Endothelial cell of umbilical vein (primary cell): ENCODE results near the gene METTL18. TPM values are rescaled to one million over a fixed set of nuclear protein-coding genes. Genes with fewer than 3 reads are reported as not detected.

Source experiments
- BruUV-seq: library from RNA; stranded (reverse); fragments of 400-500 nt; replicated peaks from 2 replicates; lab custom pipeline; 2021; lab: Mats Ljungman, UMichigan
- CTCF ChIA-PET: fragments of 300-600, 350-600 bp; sonication (Branson Sonifier 250); formaldehyde crosslinking; loops from one replicate; lab custom pipeline; 2021; ENCODE audit warnings: antibody characterized with exemption, inconsistent platforms; lab: Charles Lee
- POLR2A ChIA-PET: fragments of 300-600, 350-600 bp; sonication (Branson Sonifier 250); formaldehyde crosslinking; loops from one replicate; lab custom pipeline; 2021; ENCODE audit warnings: antibody characterized with exemption, inconsistent platforms; lab: Charles Lee
- DNase-seq: peaks from one replicate; pipeline ENCODE4 v3.0.0-alpha.2; 2011; ENCODE audit warnings: low read depth, low spot score
- FAIRE-seq: peaks from 2 replicates; lab custom pipeline; 2011; peaks lifted over from hg19 to GRCh38; lab: Jason Lieb, UNC
- H2AFZ ChIP-seq: 2 replicates; pipeline ENCODE4 v1.6.0; 2012; ENCODE audit warnings: low read depth, low read length, control low read depth, inconsistent platforms
- H3K27ac ChIP-seq: 2 replicates; pipeline ENCODE4 v1.5.1; 2011; ENCODE audit warnings: low read depth, mild to moderate bottlenecking, control low read depth, low read length, moderate library complexity; ENCODE audit not compliant: insufficient read depth
- H3K27me3 ChIP-seq, 2 experiments: 2 replicates each; pipeline versions ENCODE4 v1.6.0 to v1.6.1; 2011; ENCODE audit warnings: low read length in 2 of 2, mixed read lengths in 1 of 2; ENCODE audit not compliant: control insufficient read depth in 2 of 2, insufficient read depth in 2 of 2
- H3K36me3 ChIP-seq, 2 experiments: 2 replicates in 1 of 2; 3 replicates in 1 of 2; pipeline ENCODE4 v1.5.1; 2011; ENCODE audit warnings: low read length in 2 of 2, mild to moderate bottlenecking in 1 of 2, moderate library complexity in 1 of 2; ENCODE audit not compliant: control insufficient read depth in 2 of 2, insufficient read depth in 2 of 2; ENCODE audit errors: extremely low read depth in 1 of 2
- H3K4me1 ChIP-seq: 3 replicates; pipeline ENCODE4 v1.5.1; 2011; ENCODE audit warnings: mild to moderate bottlenecking, low read length; ENCODE audit not compliant: control insufficient read depth, insufficient read depth; ENCODE audit errors: extremely low read depth
- H3K4me2 ChIP-seq: 2 replicates; pipeline ENCODE4 v1.6.1; 2011; ENCODE audit warnings: low read length, control low read depth, mixed read lengths; ENCODE audit not compliant: insufficient read depth
- H3K4me3 ChIP-seq, 3 experiments: fragments of 200-600 bp in 1 of 3; sonication (generic), shearing (Covaris generic) in 1 of 3; replicated peaks in 1 of 3; 2 replicates each; pipeline ENCODE4 v1.5.1; 2011 to 2016; ENCODE audit warnings: control low read depth in 3 of 3, low read length in 3 of 3, mild to moderate bottlenecking in 2 of 3, inconsistent platforms in 1 of 3, low read depth in 1 of 3, moderate library complexity in 1 of 3; ENCODE audit not compliant: insufficient read depth in 1 of 3
- H3K79me2 ChIP-seq: 2 replicates; pipeline ENCODE4 v1.6.0; 2012; ENCODE audit warnings: low read length, inconsistent platforms; ENCODE audit not compliant: control insufficient read depth, insufficient read depth
- H3K9ac ChIP-seq: replicated peaks from 2 replicates; pipeline ENCODE3; 2011; ENCODE audit warnings: low read length, control low read depth; ENCODE audit not compliant: insufficient read depth; ENCODE audit errors: extremely low read depth
- H3K9me1 ChIP-seq: replicated peaks from 3 replicates; pipeline ENCODE4 v1.6.0; 2011; ENCODE audit warnings: mild to moderate bottlenecking, low read length; ENCODE audit not compliant: control insufficient read depth, insufficient read depth; ENCODE audit errors: extremely low read depth
- H3K9me3 ChIP-seq: replicated peaks from 2 replicates; pipeline ENCODE4 v1.5.1; 2012; ENCODE audit warnings: low read length, inconsistent platforms; ENCODE audit not compliant: control insufficient read depth, insufficient read depth
- H4K20me1 ChIP-seq: replicated peaks from 2 replicates; pipeline ENCODE3; 2011; ENCODE audit warnings: mild to moderate bottlenecking, low read length; ENCODE audit not compliant: control insufficient read depth, insufficient read depth; ENCODE audit errors: extremely low read depth
- CTCF ChIP-seq, 2 donors: IDR thresholded peaks; 1 replicate in 1 of 2; 2 replicates in 1 of 2; pipeline ENCODE4 v1.5.1; 2011; ENCODE audit warnings: low read length in 2 of 2, mild to moderate bottlenecking in 2 of 2, moderate library complexity in 2 of 2, control low read depth in 1 of 2, inconsistent platforms in 1 of 2, low read depth in 1 of 2; ENCODE audit not compliant: insufficient read depth in 1 of 2; ENCODE audit errors: extremely low read depth in 1 of 2
- EZH2 ChIP-seq: IDR thresholded peaks from 2 replicates; pipeline ENCODE4 v1.6.1; 2012; ENCODE audit warnings: borderline replicate concordance, low read depth, mild to moderate bottlenecking, moderate library complexity, low read length, inconsistent platforms; ENCODE audit not compliant: severe bottlenecking
- FOS ChIP-seq: IDR thresholded peaks from 2 replicates; pipeline ENCODE4 v1.6.1; 2011; ENCODE audit warnings: mild to moderate bottlenecking, low read length, moderate library complexity, borderline replicate concordance; ENCODE audit not compliant: insufficient read depth
- GATA2 ChIP-seq: IDR thresholded peaks from 2 replicates; pipeline ENCODE4 v1.7.0; 2011; ENCODE audit warnings: low read depth, mild to moderate bottlenecking, moderate library complexity, mixed read lengths, low read length; ENCODE audit not compliant: insufficient read length, insufficient read depth
- JUN ChIP-seq: IDR thresholded peaks from 2 replicates; pipeline ENCODE4 v1.6.1; 2011; ENCODE audit warnings: borderline replicate concordance, low read depth; ENCODE audit not compliant: insufficient read length, insufficient read depth
- MAX ChIP-seq: IDR thresholded peaks from 2 replicates; pipeline ENCODE4 v1.6.1; 2011; ENCODE audit not compliant: insufficient read depth, insufficient read length
- MYC ChIP-seq: IDR thresholded peaks from one replicate; pipeline ENCODE4 v1.6.1; 2011; ENCODE audit warnings: mild to moderate bottlenecking, low read depth, low read length
- POLR2A ChIP-seq: IDR thresholded peaks from 2 replicates; pipeline ENCODE4 v1.6.1; 2012; ENCODE audit warnings: low read depth, mild to moderate bottlenecking, control low read depth, low read length
- POLR2AphosphoS5 ChIP-seq: IDR thresholded peaks from 2 replicates; pipeline ENCODE4 v1.6.1; 2012; ENCODE audit warnings: low read depth, mild to moderate bottlenecking, control low read depth, low read length, moderate library complexity; ENCODE audit not compliant: insufficient read depth
- dilution Hi-C: fragments of 300-500 bp; cut with MboI; formaldehyde crosslinking; loops from one replicate; pipeline ENCODE4 v1.15.0; 2019; ENCODE audit warnings: low sequenced_read_pairs; ENCODE audit not compliant: extremely low pct_ligation_motif_present
- intact Hi-C: fragments of 100-400 bp; cut with micrococcal nuclease; formaldehyde crosslinking; loops from one replicate; pipeline ENCODE4 v1.10.0; 2022
- polyA plus RNA-seq, 4 experiments: library from polyadenylated mRNA; depleted of rRNA in 3 of 4; stranded (reverse) in 3 of 4; unstranded in 1 of 4; fragments of >200 nt; gene quantifications; 2 replicates each; pipeline versions ENCODE4 v1.2.1 to v1.2.3, GENCODE V29; 2011 to 2012; ENCODE audit warnings: missing spikeins in 1 of 4
- total RNA-seq: library from RNA; stranded (reverse); gene quantifications from 2 replicates; pipeline ENCODE4 v1.2.3, GENCODE V29; 2021

Gene METTL18
- total and polyA plus RNA-seq, 2 donors (not counting 3 experiments of a cell fraction or from before 2014, with no cell fraction given): 1.1 to 6.6 TPM

- TF ChIP-seq CTCF (IDR thresholded peaks at IDR 0.05; ENCODE audit: extremely low read depth in 1 of 2, insufficient read depth in 1 of 2, low read depth in 1 of 2, low read length in 2 of 2): no peak
- TF ChIP-seq EZH2: no peak
- no peak for TF ChIP-seq GATA2
- TF ChIP-seq JUN: no peak
- no peak for TF ChIP-seq MAX
- TF ChIP-seq MYC: no peak
- no peak for TF ChIP-seq FOS
- no peak for TF ChIP-seq POLR2A
- TF ChIP-seq POLR2AphosphoS5: no peak
- Histone ChIP-seq H3K36me3 (peaks cover 0 to 1% of the 10 kb centered on the region in 2 experiments), H3K4me2 (no peak overlapping the region), H3K4me3 (no peak overlapping the region), H3K9me3 (no peaks in the 10 kb centered on the region), H3K79me2 (peaks cover 4% of the 10 kb centered on the region), H4K20me1 (no peaks in the 10 kb centered on the region), H2AFZ (no peak overlapping the region), H3K9ac (no peak overlapping the region), H3K27ac (no peak overlapping the region), H3K27me3 (no peaks in the 10 kb centered on the region), H3K4me1 (no peaks in the 10 kb centered on the region), H3K9me1 (no peaks in the 10 kb centered on the region)
- ChIA-PET CTCF (interaction anchor here (0.8 to 0.9 kb wide), 2 partner anchors 9 to 26 kb away, joined by 3 to 4 read pairs; no protein-coding TSS in a partner anchor), POLR2A (no interaction called here)
- FAIRE-seq: no peak
- intact Hi-C loops (no loop called here), dilution Hi-C loops (no loop called here)
- no TSS peak for BruUV-seq
- no peak for DNase-seq
Observed at GRCh38 chr1:169835647-169836046, 40.9 kb upstream of the METTL18 start.
